ENCODE measurements around the gene INHBC. TPM values are rescaled to one million over a fixed set of nuclear protein-coding genes. Genes with fewer than 3 reads are reported as not detected.
"Not testable (repeated sequence)": the region's sequence is repeated elsewhere in the genome, so short reads cannot be mapped to it uniquely, and the experiment has no call there.

The INHBC gene
- total RNA-seq, 1 experiment from 2014 or later, result 0.20 TPM

- H4K20me1 ChIP-seq (ENCODE audit: insufficient read depth), result no peaks in the 10 kb centered on the region
- DNase-seq (ENCODE audit: low read depth, low spot score), result no peak
- peaks cover 21 to 37% of the 10 kb centered on the region in 2 experiments for H3K36me3 ChIP-seq (ENCODE audit: control insufficient read depth in 1 of 2, insufficient read depth in 2 of 2, low read length in 2 of 2)
- no peak overlapping the region for H3K27ac ChIP-seq (ENCODE audit: low read depth, low read length)
- no peak overlapping the region for H2AFZ ChIP-seq (ENCODE audit: low read depth, low read length, poor library complexity, severe bottlenecking)
- no peak overlapping the region for H3K4me2 ChIP-seq (ENCODE audit: low read length)
- peaks cover 41% of the 10 kb centered on the region for H3K79me2 ChIP-seq (ENCODE audit: insufficient read depth, low read length)
- intact Hi-C loops (cut with micrococcal nuclease), result no loop called here
- ChIA-PET CTCF (no interaction called here), RAD21 (ENCODE audit: low non-redundant PET in 1 of 2, low total read pairs in 2 of 2, uncharacterized antibody in 2 of 2, unreplicated experiment in 2 of 2) (no interaction called here), POLR2A (interaction anchor here (0.8 kb wide), 1 partner anchor 29 kb away, joined by 6 read pairs; no protein-coding TSS in a partner anchor)
- no peaks in the 10 kb centered on the region for H3K9me2 ChIP-seq (ENCODE audit: insufficient read depth)
- H3K9me3 ChIP-seq (ENCODE audit: control insufficient read depth in 1 of 2, insufficient read depth in 1 of 2, low read depth in 1 of 2, low read length in 2 of 2), result no peaks in the 10 kb centered on the region
- TF ChIP-seq CTCF (IDR thresholded peaks at IDR 0.05 in 2 of 3, conservative IDR thresholded peaks at IDR 0.05 in 1 of 3; ENCODE audit: borderline replicate concordance in 1 of 3, insufficient read depth in 1 of 3, low read depth in 2 of 3, low read length in 2 of 3) (peak in 2 of 3 experiments; percentile 27 to 34; a peak in 2 of 6 replicates), TCF7L2 (IDR thresholded peaks at IDR 0.05; ENCODE audit: borderline replicate concordance, extremely low read depth, insufficient read depth, insufficient read length) (no peak)
- H3K4me3 ChIP-seq (replicated peaks in 1 of 2; ENCODE audit: low read depth in 1 of 2, low read length in 2 of 2), result no peak overlapping the region
- BruUV-seq (replicated peaks), result TSS peak; percentile 8
- H3K27me3 ChIP-seq (ENCODE audit: insufficient read depth, low read length), result no peaks in the 10 kb centered on the region
- H3K9ac ChIP-seq (ENCODE audit: low read length), result no peak overlapping the region
- ATAC-seq, result peak; percentile 37
- H3K4me1 ChIP-seq (ENCODE audit: control insufficient read depth in 1 of 2, insufficient read depth in 2 of 2, low read length in 2 of 2), result peaks cover 4 to 14% of the 10 kb centered on the region in 2 experiments; a peak in 3 of 4 replicates
These were observed 57.1 kb downstream of the INHBC start for GRCh38 chr12:57491393-57492280.

- Histone ChIP-seq H3K79me2 (ENCODE audit: insufficient read depth, low read length) (peaks cover 18% of the 10 kb centered on the region; the same call in 1 of the 2 replicates), H3K36me3 (ENCODE audit: control insufficient read depth in 1 of 2, insufficient read depth in 2 of 2, low read length in 2 of 2) (peaks cover 38 to 52% of the 10 kb centered on the region in 2 experiments)
- ATAC-seq; H3K4me3 ChIP-seq (replicated peaks in 1 of 2; ENCODE audit: low read depth in 1 of 2, low read length in 2 of 2); POLR2A ChIA-PET; H3K9ac ChIP-seq (ENCODE audit: low read length); intact Hi-C loops (cut with micrococcal nuclease); H3K27me3 ChIP-seq (ENCODE audit: insufficient read depth, low read length); H3K4me1 ChIP-seq (ENCODE audit: control insufficient read depth in 1 of 2, insufficient read depth in 2 of 2, low read length in 2 of 2); H3K27ac ChIP-seq (ENCODE audit: low read depth, low read length); DNase-seq (ENCODE audit: low read depth, low spot score); RAD21 ChIA-PET (ENCODE audit: low non-redundant PET in 1 of 2, low total read pairs in 2 of 2, uncharacterized antibody in 2 of 2, unreplicated experiment in 2 of 2); H3K9me3 ChIP-seq (ENCODE audit: control insufficient read depth in 1 of 2, insufficient read depth in 1 of 2, low read depth in 1 of 2, low read length in 2 of 2); H2AFZ ChIP-seq (ENCODE audit: low read depth, low read length, poor library complexity, severe bottlenecking); BruUV-seq (replicated peaks); CTCF ChIA-PET; H4K20me1 ChIP-seq (ENCODE audit: insufficient read depth); H3K9me2 ChIP-seq (ENCODE audit: insufficient read depth); H3K4me2 ChIP-seq (ENCODE audit: low read length): not testable (repeated sequence)
These were observed 60.6 kb downstream of the INHBC start for GRCh38 chr12:57495051-57495701.
